Activated T-helper 2 cell treated with anti-CD3 and anti-CD28 coated beads, Interferon-gamma antibody, Interleukin-2, Interleukin-4, amounts not matched to agents 10 μg/mL and 5 μg/mL and 100 μg/mL, durations not matched to agents 14 hours and 24 hours and 36 hours (primary cell): ENCODE measurements around the gene HERC5. TPM values are rescaled to one million over a fixed set of nuclear protein-coding genes. Genes with fewer than 3 reads are reported as not detected.
A peak's percentile ranks its signal among the peaks of the same experiment; 100 is the strongest.

Source experiments
- DNase-seq: peaks from one replicate; pipeline ENCODE4 v3.0.0; 2021; ENCODE audit warnings: low spot score
- H3K27ac Mint-ChIP-seq: one replicate; pipeline ENCODE4 v1.8.0; 2021; ENCODE audit warnings: mixed read lengths
- H3K27me3 Mint-ChIP-seq: one replicate; pipeline ENCODE4 v1.8.0; 2021; ENCODE audit warnings: low read depth, mixed read lengths
- H3K36me3 Mint-ChIP-seq: one replicate; pipeline ENCODE4 v1.8.0; 2021; ENCODE audit warnings: low read depth, mixed read lengths
- H3K4me1 Mint-ChIP-seq: one replicate; pipeline ENCODE4 v1.8.0; 2021; ENCODE audit warnings: low read depth, mixed read lengths
- H3K4me3 Mint-ChIP-seq: one replicate; pipeline ENCODE4 v1.8.0; 2021; ENCODE audit warnings: low read depth, mild to moderate bottlenecking, moderate library complexity, mixed read lengths
- H3K9me3 Mint-ChIP-seq: one replicate; pipeline ENCODE4 v1.8.0; 2021; ENCODE audit warnings: mixed read lengths
- intact Hi-C: fragments of 100-400 bp; cut with micrococcal nuclease; formaldehyde crosslinking; loops from one replicate; pipeline ENCODE4 v1.15.1; 2023
- total RNA-seq: library from RNA; stranded (reverse); gene quantifications from 2 replicates; pipeline ENCODE4 v1.2.3, GENCODE V29; 2022

Gene HERC5
- total RNA-seq, 1 donor from 2014 or later, result 8.4 TPM

GRCh38 chr4:88452912-88453311 lies 4.0 kb upstream of the HERC5 start:
- DNase-seq, result no peak
- intact Hi-C loops, result no loop called here
- Mint-ChIP-seq H3K27ac (no peak overlapping the region), H3K27me3 (peaks cover 2% of the 10 kb centered on the region), H3K36me3 (peaks cover 11% of the 10 kb centered on the region), H3K9me3 (peaks cover 4% of the 10 kb centered on the region), H3K4me1 (peaks cover 14% of the 10 kb centered on the region), H3K4me3 (no peak overlapping the region)

GRCh38 chr4:88457307-88458103 lies 586 bp downstream of the HERC5 start:
- Mint-ChIP-seq H3K9me3 (peaks cover 4% of the 10 kb centered on the region), H3K4me1 (peaks cover 30% of the 10 kb centered on the region), H3K27me3 (peaks cover 5% of the 10 kb centered on the region), H3K4me3 (peak overlapping the region; percentile 99), H3K36me3 (peaks cover 22% of the 10 kb centered on the region), H3K27ac (peak overlapping the region; percentile 73)
- intact Hi-C loops, result loop anchor here (1.0 to 5.0 kb wide), 3 partner anchors 65 to 173 kb away; partner anchors contain the start of genes PPM1K and PYURF
- DNase-seq, result no peak

- peaks cover 22% of the 10 kb centered on the region for H3K36me3 Mint-ChIP-seq
- peaks cover 30% of the 10 kb centered on the region for H3K4me1 Mint-ChIP-seq
Observed at GRCh38 chr4:88458104-88458740, 1.3 kb downstream of the HERC5 start.

GRCh38 chr4:88465653-88466192 lies 8.8 kb downstream of the HERC5 start:
- Mint-ChIP-seq H3K4me1 (peaks cover 22% of the 10 kb centered on the region), H3K36me3 (peaks cover 52% of the 10 kb centered on the region), H3K9me3 (no peaks in the 10 kb centered on the region), H3K27ac (no peak overlapping the region), H3K4me3 (no peak overlapping the region), H3K27me3 (no peaks in the 10 kb centered on the region)
- intact Hi-C loops, result no loop called here
- DNase-seq, result no peak

More at GRCh38 chr4:88458104-88458740, 1.3 kb downstream of the HERC5 start:
- H3K27ac Mint-ChIP-seq, result peak overlapping the region; percentile 47
- intact Hi-C loops, result loop anchor here (5.0 kb wide), 1 partner anchor 64 kb away; the partner anchor contains the start of gene PYURF
- peak overlapping the region; percentile 99 for H3K4me3 Mint-ChIP-seq
- peaks cover 5% of the 10 kb centered on the region for H3K27me3 Mint-ChIP-seq
- no peak for DNase-seq
- peaks cover 4% of the 10 kb centered on the region for H3K9me3 Mint-ChIP-seq

GRCh38 chr4:88467392-88467791 lies 10.5 kb downstream of the HERC5 start:
- DNase-seq, result no peak
- H3K36me3 Mint-ChIP-seq, result peaks cover 50% of the 10 kb centered on the region
- no peaks in the 10 kb centered on the region for H3K9me3 Mint-ChIP-seq
- H3K27ac Mint-ChIP-seq, result no peak overlapping the region
- H3K4me3 Mint-ChIP-seq, result no peak overlapping the region
- intact Hi-C loops, result no loop called here
- H3K4me1 Mint-ChIP-seq, result peaks cover 11% of the 10 kb centered on the region
- H3K27me3 Mint-ChIP-seq, result no peaks in the 10 kb centered on the region

- DNase-seq, result no peak
- H3K4me1 Mint-ChIP-seq, result no peaks in the 10 kb centered on the region
- intact Hi-C loops, result no loop called here
- peaks cover 39% of the 10 kb centered on the region for H3K36me3 Mint-ChIP-seq
- no peak overlapping the region for H3K4me3 Mint-ChIP-seq
- no peaks in the 10 kb centered on the region for H3K27me3 Mint-ChIP-seq
- no peaks in the 10 kb centered on the region for H3K9me3 Mint-ChIP-seq
- H3K27ac Mint-ChIP-seq, result no peak overlapping the region
Observed at GRCh38 chr4:88477229-88477860, 20.4 kb downstream of the HERC5 start.

GRCh38 chr4:88478247-88478646 lies 21.3 kb downstream of the HERC5 start:
- Mint-ChIP-seq H3K9me3 (no peaks in the 10 kb centered on the region), H3K36me3 (peaks cover 37% of the 10 kb centered on the region), H3K27me3 (no peaks in the 10 kb centered on the region), H3K4me1 (no peaks in the 10 kb centered on the region), H3K4me3 (no peak overlapping the region), H3K27ac (no peak overlapping the region)
- no peak for DNase-seq
- intact Hi-C loops, result no loop called here

- no peak overlapping the region for H3K4me3 Mint-ChIP-seq
- H3K9me3 Mint-ChIP-seq, result no peaks in the 10 kb centered on the region
- H3K27ac Mint-ChIP-seq, result no peak overlapping the region
- H3K4me1 Mint-ChIP-seq, result no peaks in the 10 kb centered on the region
- no peaks in the 10 kb centered on the region for H3K27me3 Mint-ChIP-seq
- intact Hi-C loops, result no loop called here
- peaks cover 18% of the 10 kb centered on the region for H3K36me3 Mint-ChIP-seq
- DNase-seq, result no peak
Observed at GRCh38 chr4:88481537-88481936, 24.6 kb downstream of the HERC5 start.

- H3K4me3 Mint-ChIP-seq, result no peak overlapping the region
- no peaks in the 10 kb centered on the region for H3K27me3 Mint-ChIP-seq
- no peak for DNase-seq
- H3K9me3 Mint-ChIP-seq, result no peaks in the 10 kb centered on the region
- H3K27ac Mint-ChIP-seq, result peak overlapping the region; percentile 60
- H3K4me1 Mint-ChIP-seq, result peaks cover 14% of the 10 kb centered on the region
- H3K36me3 Mint-ChIP-seq, result peaks cover 26% of the 10 kb centered on the region
- intact Hi-C loops, result no loop called here
Observed at GRCh38 chr4:88489100-88489761, 32.3 kb downstream of the HERC5 start.

GRCh38 chr4:88497859-88498409 lies 41.0 kb downstream of the HERC5 start:
- no peaks in the 10 kb centered on the region for H3K9me3 Mint-ChIP-seq
- peaks cover 33% of the 10 kb centered on the region for H3K36me3 Mint-ChIP-seq
- H3K4me1 Mint-ChIP-seq, result peaks cover 2% of the 10 kb centered on the region
- no peak overlapping the region for H3K4me3 Mint-ChIP-seq
- no peaks in the 10 kb centered on the region for H3K27me3 Mint-ChIP-seq
- H3K27ac Mint-ChIP-seq, result no peak overlapping the region
- DNase-seq, result no peak
- intact Hi-C loops, result no loop called here

- H3K4me3 Mint-ChIP-seq, result no peak overlapping the region
- no peak for DNase-seq
- peaks cover 27% of the 10 kb centered on the region for H3K36me3 Mint-ChIP-seq
- no peaks in the 10 kb centered on the region for H3K27me3 Mint-ChIP-seq
- intact Hi-C loops, result no loop called here
- peaks cover 10% of the 10 kb centered on the region for H3K4me1 Mint-ChIP-seq
- H3K9me3 Mint-ChIP-seq, result no peaks in the 10 kb centered on the region
- H3K27ac Mint-ChIP-seq, result no peak overlapping the region
Observed at GRCh38 chr4:88503344-88503743, 46.4 kb downstream of the HERC5 start.

GRCh38 chr4:88511236-88511635 lies 54.3 kb downstream of the HERC5 start:
- Mint-ChIP-seq H3K4me1 (no peaks in the 10 kb centered on the region), H3K9me3 (no peaks in the 10 kb centered on the region), H3K27me3 (no peaks in the 10 kb centered on the region), H3K27ac (no peak overlapping the region), H3K36me3 (peaks cover 1% of the 10 kb centered on the region), H3K4me3 (no peak overlapping the region)
- intact Hi-C loops, result loop anchor here (10.0 kb wide), 1 partner anchor 656 kb away; no protein-coding TSS in a partner anchor
- DNase-seq, result no peak
